Measurements from ENCODE around the gene FST.
A peak's percentile ranks its signal among the peaks of the same experiment; 100 is the strongest.

FST gene

GRCh38 chr5:53475320-53475719 lies 5.1 kb upstream of the FST start:
- DNase-seq (ENCODE audit: low read depth), result no peak

- DNase-seq (ENCODE audit: low read depth), result no peak
These were observed 4.4 kb upstream of the FST start for GRCh38 chr5:53476019-53476418.

DNA sequence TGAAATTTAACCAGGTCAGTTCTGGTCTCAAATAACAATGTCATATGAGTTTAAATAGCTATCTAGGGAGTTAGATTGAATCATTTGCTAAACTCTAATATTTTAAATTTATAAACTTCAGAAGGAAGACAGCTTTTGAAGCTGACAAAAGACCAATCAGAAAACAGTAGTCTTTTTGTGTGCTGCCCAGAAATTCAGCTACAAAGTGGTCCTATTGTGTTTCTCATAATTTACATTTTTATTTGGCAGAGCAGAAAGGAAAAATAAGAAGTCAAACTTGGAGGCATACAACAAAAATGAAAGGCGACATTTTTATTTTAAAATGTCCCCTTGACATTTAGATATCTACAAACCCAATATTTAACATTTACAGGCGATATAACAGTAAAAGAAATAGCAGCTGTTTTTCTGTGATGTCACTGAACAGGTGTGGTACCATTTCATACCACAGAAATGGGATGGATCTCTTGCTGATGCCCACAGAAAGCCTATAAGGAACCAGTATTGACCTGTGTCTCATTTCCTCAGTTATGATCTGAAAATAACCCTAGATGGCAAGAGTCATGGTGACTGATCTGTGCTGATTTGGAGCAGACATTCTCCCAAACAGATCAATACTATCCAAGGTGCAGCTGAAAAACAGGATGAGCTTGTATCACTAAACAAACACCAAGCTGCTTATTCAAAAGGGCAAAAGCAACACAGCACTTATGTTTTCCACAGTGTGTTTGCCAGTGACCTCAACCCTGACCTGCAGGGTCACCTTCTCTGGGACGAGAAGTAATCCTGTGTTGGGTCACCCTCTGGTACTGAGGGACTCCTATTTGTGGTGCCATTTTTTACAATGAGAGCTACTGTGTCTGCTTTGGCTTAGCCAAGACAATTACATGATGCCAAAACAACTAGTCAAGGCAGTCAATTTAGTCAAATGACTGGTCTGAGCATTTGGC lies 3.6 kb upstream of the FST start:
- no peak for DNase-seq (ENCODE audit: low read depth)

DNA sequence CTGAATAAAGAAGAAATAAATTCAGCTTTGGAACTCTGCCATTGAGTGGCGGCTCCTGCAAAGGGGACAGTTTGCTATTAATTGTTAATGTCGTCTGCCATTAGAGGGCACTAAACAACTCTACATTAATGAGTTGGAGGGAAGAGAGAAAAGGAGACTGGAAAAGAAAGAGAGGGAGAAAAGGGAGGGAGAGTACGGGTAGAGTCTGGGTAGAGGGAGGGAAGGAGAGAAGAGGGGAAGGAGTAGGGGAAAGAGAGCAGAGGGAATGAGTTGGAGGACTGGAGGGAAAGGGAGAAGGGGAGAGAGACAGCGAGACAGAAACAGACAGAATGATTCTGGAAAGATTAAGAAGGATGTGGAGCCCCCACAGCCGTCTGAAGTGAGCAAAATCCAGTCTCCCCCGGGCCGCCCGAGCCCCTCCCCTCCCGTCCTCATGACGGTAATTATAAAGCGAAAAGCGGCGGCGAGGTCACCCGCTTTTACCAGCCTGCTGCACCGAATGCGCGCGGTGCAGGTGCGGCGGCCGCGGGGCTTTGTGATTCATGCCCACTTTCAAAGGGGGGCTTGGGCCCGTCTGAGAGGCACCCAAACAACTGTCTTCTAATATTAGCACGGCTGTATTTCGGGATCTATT lies 1.9 kb upstream of the FST start:
- DNase-seq (ENCODE audit: low read depth), result no peak

- no peak for DNase-seq (ENCODE audit: low read depth)
These were observed 1.3 kb upstream of the FST start for GRCh38 chr5:53479045-53479589.

- no peak for DNase-seq (ENCODE audit: low read depth)
These were observed 626 bp upstream of the FST start for GRCh38 chr5:53479590-53480415.

GRCh38 chr5:53481159-53481886 lies 894 bp downstream of the FST start:
- DNase-seq (ENCODE audit: low read depth), result no peak

DNA sequence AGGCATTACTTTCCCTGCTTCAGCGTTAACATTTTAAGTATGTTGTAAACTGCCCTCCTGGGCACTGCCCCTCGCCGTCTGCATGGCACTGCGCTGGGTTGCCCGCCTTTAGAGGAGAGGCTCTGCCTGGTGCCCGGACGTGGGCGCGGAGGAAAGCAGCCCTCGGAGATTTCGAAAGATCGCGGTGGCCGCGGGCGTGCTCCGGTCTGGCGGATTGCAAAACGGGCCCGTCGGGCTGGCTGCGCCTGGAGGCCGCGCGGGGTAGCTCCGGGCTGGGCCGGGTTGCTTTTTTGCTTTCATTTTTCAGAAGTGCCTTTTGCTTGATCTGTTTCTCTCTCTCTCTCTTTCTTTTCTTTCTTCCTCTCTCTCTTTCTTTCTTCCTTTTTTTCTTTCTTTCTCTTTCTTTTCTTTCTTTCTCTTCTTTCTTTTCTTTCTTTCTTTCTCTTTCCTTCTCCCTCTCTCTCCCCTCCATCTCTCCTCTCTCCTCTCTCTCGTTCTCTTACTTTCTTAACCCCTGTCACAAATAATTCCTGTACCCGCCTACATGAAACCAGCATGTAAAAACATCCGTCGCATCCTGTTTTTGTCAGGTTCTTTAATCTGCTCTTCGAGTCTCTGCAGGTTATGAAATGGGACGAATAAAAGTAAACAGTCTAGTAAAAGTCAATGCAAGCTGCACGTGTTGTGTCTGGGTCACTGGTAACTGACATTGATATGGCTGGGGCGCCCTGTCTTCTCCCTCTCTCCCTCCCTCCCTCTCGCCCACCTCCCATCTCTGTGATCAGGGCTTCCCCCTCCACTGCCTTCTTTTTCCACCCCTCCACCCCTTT lies 1.7 kb downstream of the FST start:
- peak; percentile 31 for DNase-seq (ENCODE audit: low read depth)

DNA sequence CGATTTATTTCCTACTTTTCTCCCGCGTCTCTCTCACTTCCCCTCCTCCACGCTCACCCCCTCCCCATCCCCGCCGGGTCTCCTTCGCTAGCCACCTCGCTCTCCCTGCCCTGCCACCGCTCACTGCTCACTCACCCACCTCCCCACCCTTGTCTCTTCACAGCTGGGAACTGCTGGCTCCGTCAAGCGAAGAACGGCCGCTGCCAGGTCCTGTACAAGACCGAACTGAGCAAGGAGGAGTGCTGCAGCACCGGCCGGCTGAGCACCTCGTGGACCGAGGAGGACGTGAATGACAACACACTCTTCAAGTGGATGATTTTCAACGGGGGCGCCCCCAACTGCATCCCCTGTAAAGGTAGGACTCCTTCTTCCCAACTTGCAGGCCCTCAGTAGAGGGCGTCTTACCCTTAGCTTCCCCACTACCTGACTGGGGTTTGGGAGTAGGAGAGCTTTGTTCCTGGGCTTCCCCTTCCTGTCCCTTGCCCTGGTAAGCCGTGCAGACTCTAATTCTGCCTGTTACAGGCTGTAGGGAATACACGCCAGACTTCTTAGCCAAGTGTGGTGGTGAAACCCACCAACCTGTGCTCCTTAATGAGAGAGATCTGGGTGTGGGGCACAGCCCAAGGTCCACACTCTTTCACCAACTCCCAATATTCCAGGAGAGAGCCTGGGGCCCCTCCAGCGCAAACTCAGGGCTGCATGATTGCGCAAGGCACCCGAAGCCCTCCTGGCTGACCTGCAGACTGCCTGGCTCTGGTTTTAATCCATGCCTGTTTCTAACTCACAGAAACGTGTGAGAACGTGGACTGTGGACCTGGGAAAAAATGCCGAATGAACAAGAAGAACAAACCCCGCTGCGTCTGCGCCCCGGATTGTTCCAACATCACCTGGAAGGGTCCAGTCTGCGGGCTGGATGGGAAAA lies 2.5 kb downstream of the FST start:
- no peak for DNase-seq (ENCODE audit: low read depth)

- no peak for DNase-seq (ENCODE audit: low read depth)
These were observed 7.0 kb downstream of the FST start for GRCh38 chr5:53487436-53487835.

- DNase-seq (ENCODE audit: low read depth), result no peak
These were observed 7.8 kb downstream of the FST start for GRCh38 chr5:53488195-53488722.

GRCh38 chr5:53490747-53491146 lies 10.3 kb downstream of the FST start:
- DNase-seq (ENCODE audit: low read depth), result no peak

DNA sequence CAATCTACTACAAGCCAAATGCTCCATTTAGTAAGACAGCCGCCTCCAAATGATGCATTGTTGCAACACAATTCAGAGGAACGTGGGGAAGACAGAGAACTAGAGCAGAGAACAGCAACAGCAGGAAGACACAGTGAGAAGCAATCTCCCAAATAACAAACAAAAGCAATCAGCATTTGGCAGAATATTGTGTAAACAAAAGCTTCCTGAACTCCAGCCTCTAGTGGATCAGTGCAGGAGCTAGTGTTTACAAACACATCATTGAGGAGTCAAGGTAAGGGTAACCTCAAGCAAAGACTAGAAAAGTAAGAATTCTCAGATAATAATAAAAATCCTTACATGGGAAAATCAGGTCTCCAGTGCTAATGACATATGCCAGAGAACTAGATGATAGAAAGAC lies 20.6 kb downstream of the FST start:
- DNase-seq (ENCODE audit: low read depth), result no peak

DNA sequence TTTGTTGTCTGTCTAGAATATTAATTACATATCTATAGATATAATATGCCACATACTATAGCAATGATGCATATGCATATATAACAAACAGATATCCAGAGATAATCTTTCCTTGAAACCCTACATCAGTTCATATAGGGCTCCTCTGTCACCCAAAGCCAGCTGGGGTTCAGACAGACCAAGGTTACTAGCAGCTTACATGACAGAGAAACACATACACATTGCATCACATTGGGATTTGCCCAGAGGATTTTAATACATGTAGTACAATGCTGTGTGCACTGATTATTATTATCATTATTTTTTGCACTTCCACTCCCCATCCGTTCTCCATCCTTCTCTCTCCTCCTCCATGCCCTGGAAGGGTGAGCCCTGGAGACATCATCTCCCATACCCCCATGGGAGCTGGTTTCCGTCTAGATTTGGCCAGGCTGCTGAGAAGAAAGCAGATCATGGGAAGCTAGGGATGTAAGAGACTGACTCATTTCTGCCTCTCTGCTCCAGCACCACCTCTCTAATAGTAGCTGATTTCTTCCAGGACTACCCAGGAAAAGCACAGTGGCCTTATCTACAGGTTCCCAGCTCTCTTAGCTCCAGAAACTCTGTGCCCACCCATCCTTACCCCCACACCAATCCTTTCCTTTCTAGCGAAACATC lies 23.3 kb downstream of the FST start:
- no peak for DNase-seq (ENCODE audit: low read depth)

- DNase-seq (ENCODE audit: low read depth), result no peak
These were observed 26.6 kb downstream of the FST start for GRCh38 chr5:53507013-53507412.

- DNase-seq (ENCODE audit: low read depth), result no peak
These were observed 27.7 kb downstream of the FST start for GRCh38 chr5:53508125-53508524.

DNA sequence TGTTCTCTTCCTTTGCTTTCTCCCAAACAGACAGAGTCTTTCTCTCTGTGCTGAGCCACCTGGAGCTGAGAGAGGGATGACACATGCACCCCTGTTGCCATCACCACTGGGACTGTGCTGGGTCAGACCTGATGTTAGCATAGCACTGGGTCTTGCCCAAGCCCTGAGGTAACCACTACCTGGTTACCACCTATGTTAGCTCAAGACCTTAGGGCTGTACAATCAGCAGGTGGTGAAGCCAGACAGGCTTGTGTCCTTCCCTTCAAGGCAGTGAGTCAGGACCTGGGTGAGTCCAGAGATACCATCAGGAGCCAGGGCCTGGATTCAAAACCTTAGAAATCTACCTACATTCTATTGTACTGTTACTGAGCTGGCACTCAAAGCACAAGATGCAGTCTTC lies 32.1 kb downstream of the FST start:
- no peak for DNase-seq (ENCODE audit: low read depth)

DNA sequence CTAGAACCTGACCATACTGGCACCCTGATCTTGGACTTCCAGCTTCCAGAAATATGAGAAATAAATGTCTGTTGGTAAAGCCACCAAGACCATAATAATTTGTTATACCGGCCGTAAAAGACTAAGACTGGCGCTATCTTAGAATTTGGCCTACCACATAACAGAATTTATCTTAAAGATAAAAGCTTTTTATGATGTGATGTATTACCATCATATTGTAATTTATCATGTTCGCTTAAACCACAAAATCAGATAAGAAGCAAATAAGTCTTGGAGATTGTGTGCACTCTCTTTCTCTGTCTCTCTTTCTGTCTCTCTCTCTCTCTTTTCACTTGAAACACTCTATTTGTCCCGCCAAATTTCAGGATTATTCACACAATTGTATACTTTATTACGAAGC lies 35.6 kb downstream of the FST start:
- no peak for DNase-seq (ENCODE audit: low read depth)

DNA sequence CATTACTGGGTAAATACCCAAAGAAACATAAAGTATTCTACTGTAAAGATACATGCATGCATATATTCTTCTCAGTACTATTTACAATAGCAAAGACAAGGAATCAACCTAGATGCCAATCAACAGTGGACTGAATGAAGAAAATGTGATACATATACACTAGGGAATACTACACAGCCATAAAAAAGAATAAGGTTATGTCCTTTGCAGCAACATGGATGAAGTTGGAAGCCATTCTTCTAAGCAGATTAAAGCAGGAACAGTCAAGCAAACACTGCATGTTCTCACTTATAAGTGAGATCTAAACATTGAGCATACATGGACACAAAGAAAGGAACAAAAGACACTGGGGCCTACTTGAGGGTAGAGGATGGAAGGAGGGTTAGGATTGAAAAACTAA lies 40.4 kb downstream of the FST start:
- DNase-seq (ENCODE audit: low read depth), result no peak
